ENCODE results near the gene EDN2.

Gene EDN2

DNA sequence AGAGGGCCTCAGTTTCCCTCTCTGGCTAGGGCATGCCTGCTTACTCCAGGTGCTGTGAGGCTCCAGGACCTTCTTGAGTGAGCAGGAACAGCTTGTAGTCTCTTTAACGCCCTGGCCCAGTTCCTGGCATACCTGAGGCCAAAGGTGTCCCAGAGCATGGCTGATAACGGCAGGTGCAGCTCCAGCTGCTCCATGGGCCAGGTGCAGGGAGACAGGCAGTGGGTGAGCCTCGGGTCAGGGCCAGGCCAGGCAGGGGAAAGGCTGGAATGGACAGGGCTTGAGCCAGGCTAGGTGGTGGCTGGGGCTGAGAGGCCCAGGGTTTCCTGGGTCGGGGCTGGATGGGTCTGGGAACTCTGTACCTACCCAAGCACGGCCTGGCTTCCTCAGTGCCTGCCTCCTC, 18.3 kb downstream of the EDN2 start:
- TF ChIP-seq, protein P1, sequence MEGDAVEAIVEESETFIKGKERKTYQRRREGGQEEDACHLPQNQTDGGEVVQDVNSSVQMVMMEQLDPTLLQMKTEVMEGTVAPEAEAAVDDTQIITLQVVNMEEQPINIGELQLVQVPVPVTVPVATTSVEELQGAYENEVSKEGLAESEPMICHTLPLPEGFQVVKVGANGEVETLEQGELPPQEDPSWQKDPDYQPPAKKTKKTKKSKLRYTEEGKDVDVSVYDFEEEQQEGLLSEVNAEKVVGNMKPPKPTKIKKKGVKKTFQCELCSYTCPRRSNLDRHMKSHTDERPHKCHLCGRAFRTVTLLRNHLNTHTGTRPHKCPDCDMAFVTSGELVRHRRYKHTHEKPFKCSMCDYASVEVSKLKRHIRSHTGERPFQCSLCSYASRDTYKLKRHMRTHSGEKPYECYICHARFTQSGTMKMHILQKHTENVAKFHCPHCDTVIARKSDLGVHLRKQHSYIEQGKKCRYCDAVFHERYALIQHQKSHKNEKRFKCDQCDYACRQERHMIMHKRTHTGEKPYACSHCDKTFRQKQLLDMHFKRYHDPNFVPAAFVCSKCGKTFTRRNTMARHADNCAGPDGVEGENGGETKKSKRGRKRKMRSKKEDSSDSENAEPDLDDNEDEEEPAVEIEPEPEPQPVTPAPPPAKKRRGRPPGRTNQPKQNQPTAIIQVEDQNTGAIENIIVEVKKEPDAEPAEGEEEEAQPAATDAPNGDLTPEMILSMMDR (conservative IDR thresholded peaks at IDR 0.05; ENCODE audit: low read length) = no peak
- no peak for TF ChIP-seq EZH2phosphoT487 (IDR thresholded peaks at IDR 0.05; ENCODE audit: borderline replicate concordance)
- no peak overlapping the region for H3K4me2 ChIP-seq (ENCODE audit: low read depth, low read length, poor library complexity, severe bottlenecking)
- no peak overlapping the region for H2AFZ ChIP-seq (ENCODE audit: low read length)
- H3K36me3 ChIP-seq (ENCODE audit: insufficient read depth, low read length) = no peaks in the 10 kb centered on the region
- no peak overlapping the region for H3K4me3 ChIP-seq (ENCODE audit: low read length, poor library complexity, severe bottlenecking)
- H3K9me3 ChIP-seq (ENCODE audit: insufficient read depth, low read depth, low read length) = no peaks in the 10 kb centered on the region
- no peaks in the 10 kb centered on the region for H3K9me2 ChIP-seq (replicated peaks; ENCODE audit: low read depth, low read length)
- H4K20me1 ChIP-seq (ENCODE audit: insufficient read depth, low read length, poor library complexity, severe bottlenecking) = no peaks in the 10 kb centered on the region
- H3K79me2 ChIP-seq (ENCODE audit: insufficient read depth, low read length) = no peaks in the 10 kb centered on the region
- no peaks in the 10 kb centered on the region for H3K27me3 ChIP-seq (ENCODE audit: insufficient read depth, low read length, poor library complexity, severe bottlenecking)
- peaks cover 12% of the 10 kb centered on the region for H3K4me1 ChIP-seq (ENCODE audit: insufficient read depth, low read length, poor library complexity, severe bottlenecking)
- H3K9ac ChIP-seq (ENCODE audit: low read depth, low read length, poor library complexity, severe bottlenecking) = no peak overlapping the region
- no peaks in the 10 kb centered on the region for H3F3A ChIP-seq (ENCODE audit: low read depth)

DNA sequence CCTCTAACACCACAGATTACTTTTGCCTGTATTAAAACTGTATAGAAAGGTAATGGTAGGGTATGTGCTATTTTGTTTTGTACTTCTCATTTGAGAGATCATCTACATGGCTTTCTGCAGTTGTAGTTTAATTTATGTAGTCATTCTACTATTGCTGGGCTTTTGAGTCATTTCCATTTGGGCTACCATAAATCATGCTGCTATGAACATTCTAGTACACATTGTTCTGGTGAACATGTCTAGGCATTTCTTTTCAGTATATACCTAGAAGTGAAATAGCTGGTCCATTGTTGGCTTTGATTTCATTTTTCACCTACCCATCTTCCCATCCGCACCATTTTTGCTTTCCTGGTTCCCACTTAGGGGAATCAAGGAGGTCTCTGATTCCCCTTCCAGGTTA, 18.7 kb downstream of the EDN2 start:
- H3K36me3 ChIP-seq (ENCODE audit: insufficient read depth, low read length) = no peaks in the 10 kb centered on the region
- H3K79me2 ChIP-seq (ENCODE audit: insufficient read depth, low read length) = no peaks in the 10 kb centered on the region
- H4K20me1 ChIP-seq (ENCODE audit: insufficient read depth, low read length, poor library complexity, severe bottlenecking) = no peaks in the 10 kb centered on the region
- H3K9me3 ChIP-seq (ENCODE audit: insufficient read depth, low read depth, low read length) = no peaks in the 10 kb centered on the region
- H2AFZ ChIP-seq (ENCODE audit: low read length) = no peak overlapping the region
- H3K27me3 ChIP-seq (ENCODE audit: insufficient read depth, low read length, poor library complexity, severe bottlenecking) = no peaks in the 10 kb centered on the region
- H3K4me2 ChIP-seq (ENCODE audit: low read depth, low read length, poor library complexity, severe bottlenecking) = no peak overlapping the region
- no peak overlapping the region for H3K4me3 ChIP-seq (ENCODE audit: low read length, poor library complexity, severe bottlenecking)
- no peak for TF ChIP-seq EZH2phosphoT487 (IDR thresholded peaks at IDR 0.05; ENCODE audit: borderline replicate concordance)
- TF ChIP-seq, protein P1 (conservative IDR thresholded peaks at IDR 0.05; ENCODE audit: low read length) = no peak
- no peak overlapping the region for H3K9ac ChIP-seq (ENCODE audit: low read depth, low read length, poor library complexity, severe bottlenecking)
- peaks cover 12% of the 10 kb centered on the region for H3K4me1 ChIP-seq (ENCODE audit: insufficient read depth, low read length, poor library complexity, severe bottlenecking)
- no peaks in the 10 kb centered on the region for H3F3A ChIP-seq (ENCODE audit: low read depth)
- no peaks in the 10 kb centered on the region for H3K9me2 ChIP-seq (replicated peaks; ENCODE audit: low read depth, low read length)

DNA sequence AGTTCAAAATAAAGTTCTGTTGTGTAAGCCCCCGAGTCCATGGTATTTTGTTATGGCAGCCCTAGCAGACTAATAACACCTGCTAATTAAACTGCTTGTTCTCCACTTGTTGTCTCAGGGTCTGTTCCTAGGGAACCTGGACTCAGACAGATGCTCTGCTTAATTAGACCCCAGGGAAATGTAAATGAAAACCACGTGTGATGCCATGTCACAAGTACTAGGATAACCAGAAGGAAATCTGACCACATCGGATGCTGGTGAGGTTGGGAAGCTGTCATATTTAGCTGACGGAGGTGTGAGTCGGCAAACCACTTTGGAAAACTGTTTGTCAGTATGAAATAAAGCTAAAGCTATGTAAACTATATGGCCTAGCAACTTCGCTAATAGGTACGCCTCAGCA, 19.6 kb downstream of the EDN2 start:
- H3K36me3 ChIP-seq (ENCODE audit: insufficient read depth, low read length) = no peaks in the 10 kb centered on the region
- no peak overlapping the region for H3K4me2 ChIP-seq (ENCODE audit: low read depth, low read length, poor library complexity, severe bottlenecking)
- H3K9ac ChIP-seq (ENCODE audit: low read depth, low read length, poor library complexity, severe bottlenecking) = no peak overlapping the region
- H3K4me3 ChIP-seq (ENCODE audit: low read length, poor library complexity, severe bottlenecking) = no peak overlapping the region
- H4K20me1 ChIP-seq (ENCODE audit: insufficient read depth, low read length, poor library complexity, severe bottlenecking) = no peaks in the 10 kb centered on the region
- no peaks in the 10 kb centered on the region for H3K27me3 ChIP-seq (ENCODE audit: insufficient read depth, low read length, poor library complexity, severe bottlenecking)
- no peak for TF ChIP-seq EZH2phosphoT487 (IDR thresholded peaks at IDR 0.05; ENCODE audit: borderline replicate concordance)
- TF ChIP-seq, protein P1 (conservative IDR thresholded peaks at IDR 0.05; ENCODE audit: low read length) = no peak
- no peaks in the 10 kb centered on the region for H3K9me2 ChIP-seq (replicated peaks; ENCODE audit: low read depth, low read length)
- no peaks in the 10 kb centered on the region for H3F3A ChIP-seq (ENCODE audit: low read depth)
- H3K79me2 ChIP-seq (ENCODE audit: insufficient read depth, low read length) = no peaks in the 10 kb centered on the region
- H3K9me3 ChIP-seq (ENCODE audit: insufficient read depth, low read depth, low read length) = no peaks in the 10 kb centered on the region
- no peak overlapping the region for H2AFZ ChIP-seq (ENCODE audit: low read length)
- peaks cover 8% of the 10 kb centered on the region for H3K4me1 ChIP-seq (ENCODE audit: insufficient read depth, low read length, poor library complexity, severe bottlenecking)
